Measurements from ENCODE around the gene NUCKS1. TPM values are rescaled to one million over a fixed set of nuclear protein-coding genes. Genes with fewer than 3 reads are reported as not detected.

The NUCKS1 gene
- total RNA-seq, 1 experiment from 2014 or later = 427 TPM

DNA sequence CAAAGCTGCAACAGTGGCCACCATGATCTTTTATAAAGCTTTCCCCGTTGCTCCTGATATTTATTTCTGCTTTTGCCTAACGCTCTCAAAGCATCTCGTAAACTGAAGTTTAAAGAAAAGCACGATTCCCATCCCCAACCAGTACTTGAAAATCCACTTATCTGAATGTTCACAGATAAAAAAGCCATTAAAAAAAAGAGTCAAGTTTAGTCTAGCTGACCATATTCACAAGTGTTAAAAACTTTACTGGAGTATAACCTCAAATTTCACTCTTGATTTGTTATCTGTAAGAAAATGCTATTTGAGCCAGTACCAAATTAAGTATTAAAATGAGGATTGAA lies 35.1 kb downstream of the NUCKS1 start:
- Histone ChIP-seq H3K27me3 (ENCODE audit: insufficient read depth, low read length) (no peaks in the 10 kb centered on the region), H3K9ac (ENCODE audit: extremely low read depth, insufficient read length, low read length) (no peak overlapping the region), H2BK120ac (ENCODE audit: low read depth, low read length, poor library complexity, severe bottlenecking) (no peak overlapping the region), H3K14ac (ENCODE audit: insufficient read depth, low read length) (no peak overlapping the region), H3K27ac (ENCODE audit: insufficient read length, low read depth, low read length) (no peak overlapping the region), H2AFZ (ENCODE audit: low read length) (no peak overlapping the region), H4K20me1 (ENCODE audit: control insufficient read depth, insufficient read depth, insufficient read length) (no peaks in the 10 kb centered on the region), H3K79me1 (ENCODE audit: insufficient read depth, low read depth, low read length, poor library complexity, severe bottlenecking) (no peaks in the 10 kb centered on the region), H3K23me2 (ENCODE audit: insufficient read length, low read depth, low read length, poor library complexity, severe bottlenecking) (no peaks in the 10 kb centered on the region), H3K56ac (ENCODE audit: insufficient read length, low read depth, low read length) (no peak overlapping the region), H2BK12ac (ENCODE audit: insufficient read length, low read depth, low read length) (no peak overlapping the region), H3K18ac (ENCODE audit: insufficient read length, low read depth, low read length) (no peak overlapping the region), H3K9me3 (ENCODE audit: control insufficient read depth, low read depth, low read length) (no peaks in the 10 kb centered on the region), H3T11ph (ENCODE audit: low read length) (no peak overlapping the region), H2AK5ac (ENCODE audit: insufficient read length, low read length) (no peak overlapping the region), H2BK5ac (ENCODE audit: insufficient read length, low read length) (no peak overlapping the region), H4K8ac (replicated peaks; ENCODE audit: insufficient read length, low read depth, low read length) (no peak overlapping the region), H2BK15ac (ENCODE audit: low read depth, low read length) (no peak overlapping the region), H3K4ac (ENCODE audit: low read depth, low read length) (no peak overlapping the region), H4K5ac (ENCODE audit: insufficient read length, low read depth, low read length) (no peak overlapping the region), H2BK20ac (ENCODE audit: low read depth, low read length, poor library complexity, severe bottlenecking) (no peak overlapping the region), H3K23ac (ENCODE audit: insufficient read length, low read depth, low read length) (no peak overlapping the region), H4K91ac (ENCODE audit: insufficient read length, low read depth, low read length) (no peak overlapping the region), H3K4me1 (ENCODE audit: insufficient read depth, low read length) (no peaks in the 10 kb centered on the region), H3K4me2 (ENCODE audit: insufficient read depth, insufficient read length, low read length) (no peak overlapping the region), H3K79me2 (ENCODE audit: insufficient read depth, low read length) (no peaks in the 10 kb centered on the region)
- no peak for DNase-seq
- H3K4me1 Mint-ChIP-seq = peaks cover 37% of the 10 kb centered on the region in 2 experiments
- no peak overlapping the region for H3K4me3 Mint-ChIP-seq
- peaks cover 23 to 50% (median 45%) of the 10 kb centered on the region in 3 experiments; a peak in 6 of 7 replicates for H3K36me3 Mint-ChIP-seq (ENCODE audit: insufficient read depth in 1 of 3, low read depth in 3 of 3)
- no peaks in the 10 kb centered on the region for H3K9me3 Mint-ChIP-seq
- H3K27ac Mint-ChIP-seq = peak overlapping the region in 1 of 3 experiments; percentile 88; a peak in 2 of 7 replicates
- H3K27me3 Mint-ChIP-seq (ENCODE audit: low read depth) = no peaks in the 10 kb centered on the region
- TF ChIP-seq, protein P1, sequence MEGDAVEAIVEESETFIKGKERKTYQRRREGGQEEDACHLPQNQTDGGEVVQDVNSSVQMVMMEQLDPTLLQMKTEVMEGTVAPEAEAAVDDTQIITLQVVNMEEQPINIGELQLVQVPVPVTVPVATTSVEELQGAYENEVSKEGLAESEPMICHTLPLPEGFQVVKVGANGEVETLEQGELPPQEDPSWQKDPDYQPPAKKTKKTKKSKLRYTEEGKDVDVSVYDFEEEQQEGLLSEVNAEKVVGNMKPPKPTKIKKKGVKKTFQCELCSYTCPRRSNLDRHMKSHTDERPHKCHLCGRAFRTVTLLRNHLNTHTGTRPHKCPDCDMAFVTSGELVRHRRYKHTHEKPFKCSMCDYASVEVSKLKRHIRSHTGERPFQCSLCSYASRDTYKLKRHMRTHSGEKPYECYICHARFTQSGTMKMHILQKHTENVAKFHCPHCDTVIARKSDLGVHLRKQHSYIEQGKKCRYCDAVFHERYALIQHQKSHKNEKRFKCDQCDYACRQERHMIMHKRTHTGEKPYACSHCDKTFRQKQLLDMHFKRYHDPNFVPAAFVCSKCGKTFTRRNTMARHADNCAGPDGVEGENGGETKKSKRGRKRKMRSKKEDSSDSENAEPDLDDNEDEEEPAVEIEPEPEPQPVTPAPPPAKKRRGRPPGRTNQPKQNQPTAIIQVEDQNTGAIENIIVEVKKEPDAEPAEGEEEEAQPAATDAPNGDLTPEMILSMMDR (conservative IDR thresholded peaks at IDR 0.05) = no peak
- WGBS (ENCODE audit: extremely low coverage, insufficient read length, low lambda C conversion rate) = no CpG with 5 or more reads among the region's 4 CpGs

All from H9 (cell line).